Measurements from ENCODE around the gene CYP3A7.

Gene CYP3A7

GRCh38 chr7:99679032-99679399 is 56.0 kb downstream of the CYP3A7 start:
- Histone ChIP-seq H3K9ac (ENCODE audit: low read length) (no peak overlapping the region), H3K36me3 (ENCODE audit: control insufficient read depth in 1 of 2, insufficient read depth in 2 of 2, low read length in 2 of 2) (no peaks in the 10 kb centered on the region), H3K4ac (ENCODE audit: low read depth, low read length) (no peak overlapping the region), H3K23ac (ENCODE audit: low read length) (no peak overlapping the region), H2BK120ac (ENCODE audit: insufficient read depth, low read length, poor library complexity) (no peak overlapping the region), H3K79me2 (ENCODE audit: control insufficient read depth, insufficient read depth, low read length, poor library complexity) (no peaks in the 10 kb centered on the region), H3K18ac (ENCODE audit: low read length) (no peak overlapping the region), H3K27me3 (ENCODE audit: insufficient read depth, low read length) (no peaks in the 10 kb centered on the region), H3K27ac (ENCODE audit: low read depth, low read length) (no peak overlapping the region), H4K8ac (ENCODE audit: low read depth, low read length) (no peak overlapping the region), H3K4me2 (ENCODE audit: low read length) (no peak overlapping the region), H2BK5ac (ENCODE audit: low read depth, low read length, poor library complexity) (no peak overlapping the region), H4K91ac (ENCODE audit: low read depth, low read length) (no peak overlapping the region), H3K4me1 (ENCODE audit: control insufficient read depth in 1 of 2, insufficient read depth in 2 of 2, low read length in 2 of 2) (no peaks in the 10 kb centered on the region), H2BK12ac (ENCODE audit: low read length) (no peak overlapping the region), H3K9me3 (ENCODE audit: insufficient read depth, low read depth, low read length) (no peaks in the 10 kb centered on the region), H2AFZ (ENCODE audit: insufficient read depth, low read length, poor library complexity) (no peak overlapping the region), H3K79me1 (ENCODE audit: low read length) (no peaks in the 10 kb centered on the region), H3K14ac (ENCODE audit: low read length) (no peak overlapping the region), H4K12ac (ENCODE audit: low read depth, low read length) (no peak overlapping the region), H2AK5ac (ENCODE audit: low read length) (no peak overlapping the region), H3K4me3 (ENCODE audit: low read depth, low read length) (no peak overlapping the region)
- no CpG with 5 or more reads among the region's 4 CpGs for WGBS (ENCODE audit: extremely low coverage, insufficient coverage, insufficient read length)
- peak in 1 of 2 donors; percentile 3 for DNase-seq

DNA sequence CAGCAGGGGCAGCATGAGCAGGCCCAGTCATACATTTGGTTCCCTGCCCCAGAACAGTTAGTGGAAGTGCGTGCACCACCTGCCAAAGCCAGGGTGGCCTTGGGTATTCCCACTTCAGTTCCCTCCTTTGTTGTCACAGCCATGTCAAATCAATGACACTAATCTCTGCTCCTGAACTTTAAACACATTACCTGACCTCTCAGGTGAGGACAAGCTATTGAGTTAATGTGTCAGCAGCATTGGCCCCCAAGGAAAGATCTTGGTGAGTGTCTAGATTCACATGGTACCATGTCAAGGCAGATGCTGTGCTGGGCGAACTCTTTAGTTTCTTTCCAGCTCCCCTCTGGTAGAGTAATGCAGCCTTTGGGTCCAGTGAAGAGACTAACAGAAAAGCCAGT is 57.3 kb downstream of the CYP3A7 start:
- H3K14ac ChIP-seq (ENCODE audit: low read length) = no peak overlapping the region
- H3K23ac ChIP-seq (ENCODE audit: low read length) = no peak overlapping the region
- H3K27me3 ChIP-seq (ENCODE audit: insufficient read depth, low read length) = no peaks in the 10 kb centered on the region
- H4K91ac ChIP-seq (ENCODE audit: low read depth, low read length) = no peak overlapping the region
- no peaks in the 10 kb centered on the region for H3K79me2 ChIP-seq (ENCODE audit: control insufficient read depth, insufficient read depth, low read length, poor library complexity)
- no peak overlapping the region for H2AFZ ChIP-seq (ENCODE audit: insufficient read depth, low read length, poor library complexity)
- no peak overlapping the region for H3K4me3 ChIP-seq (ENCODE audit: low read depth, low read length)
- H3K27ac ChIP-seq (ENCODE audit: low read depth, low read length) = no peak overlapping the region
- no peak overlapping the region for H4K12ac ChIP-seq (ENCODE audit: low read depth, low read length)
- H2BK12ac ChIP-seq (ENCODE audit: low read length) = no peak overlapping the region
- no peaks in the 10 kb centered on the region for H3K9me3 ChIP-seq (ENCODE audit: insufficient read depth, low read depth, low read length)
- no peaks in the 10 kb centered on the region for H3K79me1 ChIP-seq (ENCODE audit: low read length)
- no peak for DNase-seq
- H2BK120ac ChIP-seq (ENCODE audit: insufficient read depth, low read length, poor library complexity) = no peak overlapping the region
- no peaks in the 10 kb centered on the region for H3K4me1 ChIP-seq (ENCODE audit: control insufficient read depth in 1 of 2, insufficient read depth in 2 of 2, low read length in 2 of 2)
- H3K18ac ChIP-seq (ENCODE audit: low read length) = no peak overlapping the region
- H3K36me3 ChIP-seq (ENCODE audit: control insufficient read depth in 1 of 2, insufficient read depth in 2 of 2, low read length in 2 of 2) = no peaks in the 10 kb centered on the region
- no peak overlapping the region for H3K9ac ChIP-seq (ENCODE audit: low read length)
- H2BK5ac ChIP-seq (ENCODE audit: low read depth, low read length, poor library complexity) = no peak overlapping the region
- H3K4ac ChIP-seq (ENCODE audit: low read depth, low read length) = no peak overlapping the region
- WGBS (ENCODE audit: extremely low coverage, insufficient coverage, insufficient read length) = no CpG with 5 or more reads among the region's 2 CpGs
- H3K4me2 ChIP-seq (ENCODE audit: low read length) = no peak overlapping the region
- H2AK5ac ChIP-seq (ENCODE audit: low read length) = no peak overlapping the region
- no peak overlapping the region for H4K8ac ChIP-seq (ENCODE audit: low read depth, low read length)

GRCh38 chr7:99677013-99677647 is 57.9 kb downstream of the CYP3A7 start:
- H2BK120ac ChIP-seq (ENCODE audit: insufficient read depth, low read length, poor library complexity) = no peak overlapping the region
- DNase-seq = no peak
- H3K27me3 ChIP-seq (ENCODE audit: insufficient read depth, low read length) = no peaks in the 10 kb centered on the region
- H4K8ac ChIP-seq (ENCODE audit: low read depth, low read length) = no peak overlapping the region
- no peak overlapping the region for H3K9ac ChIP-seq (ENCODE audit: low read length)
- H3K27ac ChIP-seq (ENCODE audit: low read depth, low read length) = no peak overlapping the region
- H4K12ac ChIP-seq (ENCODE audit: low read depth, low read length) = no peak overlapping the region
- no peak overlapping the region for H3K14ac ChIP-seq (ENCODE audit: low read length)
- H3K4ac ChIP-seq (ENCODE audit: low read depth, low read length) = no peak overlapping the region
- H3K9me3 ChIP-seq (ENCODE audit: insufficient read depth, low read depth, low read length) = no peaks in the 10 kb centered on the region
- no peaks in the 10 kb centered on the region for H3K4me1 ChIP-seq (ENCODE audit: control insufficient read depth in 1 of 2, insufficient read depth in 2 of 2, low read length in 2 of 2)
- WGBS (ENCODE audit: extremely low coverage, insufficient coverage, insufficient read length) = no CpG with 5 or more reads among the region's 4 CpGs
- no peaks in the 10 kb centered on the region for H3K36me3 ChIP-seq (ENCODE audit: control insufficient read depth in 1 of 2, insufficient read depth in 2 of 2, low read length in 2 of 2)
- H2BK5ac ChIP-seq (ENCODE audit: low read depth, low read length, poor library complexity) = no peak overlapping the region
- H3K79me1 ChIP-seq (ENCODE audit: low read length) = no peaks in the 10 kb centered on the region
- H3K79me2 ChIP-seq (ENCODE audit: control insufficient read depth, insufficient read depth, low read length, poor library complexity) = no peaks in the 10 kb centered on the region
- H2AFZ ChIP-seq (ENCODE audit: insufficient read depth, low read length, poor library complexity) = no peak overlapping the region
- H3K23ac ChIP-seq (ENCODE audit: low read length) = no peak overlapping the region
- no peak overlapping the region for H4K91ac ChIP-seq (ENCODE audit: low read depth, low read length)
- H3K4me2 ChIP-seq (ENCODE audit: low read length) = no peak overlapping the region
- H3K4me3 ChIP-seq (ENCODE audit: low read depth, low read length) = no peak overlapping the region
- no peak overlapping the region for H3K18ac ChIP-seq (ENCODE audit: low read length)
- H2BK12ac ChIP-seq (ENCODE audit: low read length) = no peak overlapping the region
- H2AK5ac ChIP-seq (ENCODE audit: low read length) = no peak overlapping the region

DNA sequence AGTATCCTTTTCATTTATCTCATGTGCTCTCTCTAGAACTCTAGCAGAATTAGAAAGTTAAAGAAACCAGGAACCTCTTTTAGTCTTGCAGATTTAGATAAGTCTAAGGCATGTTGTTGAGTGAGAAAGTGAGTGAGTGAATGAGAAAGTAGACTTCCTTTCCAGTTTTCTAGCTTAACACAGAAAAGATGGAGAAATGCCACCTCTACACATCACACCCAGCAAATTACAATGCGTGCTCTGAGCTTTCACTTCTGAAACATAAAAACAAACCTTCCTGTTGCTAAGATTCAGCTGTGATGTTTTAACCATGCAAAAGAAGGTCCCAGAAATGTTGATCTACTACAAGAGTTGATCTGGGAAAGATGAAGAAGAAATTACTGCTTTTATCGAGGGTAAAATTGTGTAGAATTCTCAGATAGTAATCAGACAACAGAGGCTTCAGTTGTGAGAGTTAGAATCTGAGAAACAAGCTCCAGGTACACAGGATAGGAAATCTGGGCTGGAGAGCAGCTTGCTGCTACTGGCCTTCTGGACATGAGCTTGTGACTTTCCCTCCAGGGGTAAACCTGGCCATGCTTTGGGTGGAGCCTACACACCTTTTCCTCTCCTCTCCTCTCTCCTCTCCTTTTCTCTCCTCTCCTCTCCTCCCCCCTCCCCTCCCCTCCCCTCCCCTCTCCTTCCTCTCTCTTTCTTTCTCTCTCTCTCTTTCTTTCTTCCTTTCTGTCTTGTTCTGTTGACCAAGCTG is 59.8 kb downstream of the CYP3A7 start:
- Histone ChIP-seq H2BK5ac (ENCODE audit: low read depth, low read length, poor library complexity) (no peak overlapping the region), H3K36me3 (ENCODE audit: control insufficient read depth in 1 of 2, insufficient read depth in 2 of 2, low read length in 2 of 2) (no peaks in the 10 kb centered on the region), H2AFZ (ENCODE audit: insufficient read depth, low read length, poor library complexity) (no peak overlapping the region), H2AK5ac (ENCODE audit: low read length) (no peak overlapping the region), H3K4me2 (ENCODE audit: low read length) (no peak overlapping the region), H3K14ac (ENCODE audit: low read length) (no peak overlapping the region), H3K9ac (ENCODE audit: low read length) (no peak overlapping the region), H4K8ac (ENCODE audit: low read depth, low read length) (no peak overlapping the region), H4K91ac (ENCODE audit: low read depth, low read length) (no peak overlapping the region), H3K18ac (ENCODE audit: low read length) (no peak overlapping the region), H3K23ac (ENCODE audit: low read length) (no peak overlapping the region), H4K12ac (ENCODE audit: low read depth, low read length) (no peak overlapping the region), H2BK12ac (ENCODE audit: low read length) (no peak overlapping the region), H3K27ac (ENCODE audit: low read depth, low read length) (no peak overlapping the region), H3K79me1 (ENCODE audit: low read length) (no peaks in the 10 kb centered on the region), H2BK120ac (ENCODE audit: insufficient read depth, low read length, poor library complexity) (no peak overlapping the region), H3K4ac (ENCODE audit: low read depth, low read length) (no peak overlapping the region), H3K4me3 (ENCODE audit: low read depth, low read length) (no peak overlapping the region), H3K27me3 (ENCODE audit: insufficient read depth, low read length) (no peaks in the 10 kb centered on the region), H3K9me3 (ENCODE audit: insufficient read depth, low read depth, low read length) (no peaks in the 10 kb centered on the region), H3K79me2 (ENCODE audit: control insufficient read depth, insufficient read depth, low read length, poor library complexity) (no peaks in the 10 kb centered on the region), H3K4me1 (ENCODE audit: control insufficient read depth in 1 of 2, insufficient read depth in 2 of 2, low read length in 2 of 2) (no peaks in the 10 kb centered on the region)
- DNase-seq = no peak
- WGBS (ENCODE audit: extremely low coverage, insufficient coverage, insufficient read length) = no CpG with 5 or more reads among the region's 2 CpGs

Data from trophoblast cell (in vitro differentiated cells and primary cell).